ENCODE data around the gene KCMF1.
A peak's percentile ranks its signal among the peaks of the same experiment; 100 is the strongest.

The KCMF1 gene

GRCh38 chr2:85022232-85022631 is 51.3 kb downstream of the KCMF1 start:
- DNase-seq (ENCODE audit: low read depth) = no peak

- no peak for DNase-seq (ENCODE audit: low read depth)
Measured at GRCh38 chr2:85024372-85025047, 53.5 kb downstream of the KCMF1 start.

- peak; percentile 37 for DNase-seq (ENCODE audit: low read depth)
Measured at GRCh38 chr2:85032621-85033020, 61.7 kb downstream of the KCMF1 start.

- DNase-seq (ENCODE audit: low read depth) = no peak
Measured at GRCh38 chr2:85033388-85033787, 62.4 kb downstream of the KCMF1 start.

- no peak for DNase-seq (ENCODE audit: low read depth)
Measured at GRCh38 chr2:85034158-85034557, 63.2 kb downstream of the KCMF1 start.

GRCh38 chr2:85037622-85038021 is 66.7 kb downstream of the KCMF1 start:
- no peak for DNase-seq (ENCODE audit: low read depth)

- DNase-seq (ENCODE audit: low read depth) = no peak
Measured at GRCh38 chr2:85042330-85042729, 71.4 kb downstream of the KCMF1 start.

- no peak for DNase-seq (ENCODE audit: low read depth)
Measured at GRCh38 chr2:85048534-85048933, 77.6 kb downstream of the KCMF1 start.

- no peak for DNase-seq (ENCODE audit: low read depth)
Measured at GRCh38 chr2:85049236-85049635, 78.3 kb downstream of the KCMF1 start.

- peak; percentile 68 for DNase-seq (ENCODE audit: low read depth)
Measured at GRCh38 chr2:85053802-85054201, 82.8 kb downstream of the KCMF1 start.

GRCh38 chr2:85057226-85057962 is 86.4 kb downstream of the KCMF1 start:
- peak; percentile 55 for DNase-seq (ENCODE audit: low read depth)

GRCh38 chr2:85061896-85062295 is 90.9 kb downstream of the KCMF1 start:
- DNase-seq (ENCODE audit: low read depth) = no peak

GRCh38 chr2:85062565-85062964 is 91.6 kb downstream of the KCMF1 start:
- no peak for DNase-seq (ENCODE audit: low read depth)

GRCh38 chr2:85063981-85064599 is 93.1 kb downstream of the KCMF1 start:
- no peak for DNase-seq (ENCODE audit: low read depth)

- no peak for DNase-seq (ENCODE audit: low read depth)
Measured at GRCh38 chr2:85064927-85065577, 94.1 kb downstream of the KCMF1 start.

- DNase-seq (ENCODE audit: low read depth) = no peak
Measured at GRCh38 chr2:85066006-85066740, 95.2 kb downstream of the KCMF1 start.

GRCh38 chr2:85066874-85067351 is 96.0 kb downstream of the KCMF1 start:
- DNase-seq (ENCODE audit: low read depth) = peak; percentile 86

- DNase-seq (ENCODE audit: low read depth) = peak; percentile 46
Measured at GRCh38 chr2:85071096-85071495, 100.1 kb downstream of the KCMF1 start.

GRCh38 chr2:85073033-85073432 is 102.1 kb downstream of the KCMF1 start:
- no peak for DNase-seq (ENCODE audit: low read depth)

GRCh38 chr2:85076618-85077274 is 105.8 kb downstream of the KCMF1 start:
- no peak for DNase-seq (ENCODE audit: low read depth)

GRCh38 chr2:85077859-85078419 is 107.0 kb downstream of the KCMF1 start:
- no peak for DNase-seq (ENCODE audit: low read depth)

All from ELR (cell line).